ENCODE measurements around the gene IKZF3.
A peak's percentile ranks its signal among the peaks of the same experiment; 100 is the strongest.

The IKZF3 gene

DNA sequence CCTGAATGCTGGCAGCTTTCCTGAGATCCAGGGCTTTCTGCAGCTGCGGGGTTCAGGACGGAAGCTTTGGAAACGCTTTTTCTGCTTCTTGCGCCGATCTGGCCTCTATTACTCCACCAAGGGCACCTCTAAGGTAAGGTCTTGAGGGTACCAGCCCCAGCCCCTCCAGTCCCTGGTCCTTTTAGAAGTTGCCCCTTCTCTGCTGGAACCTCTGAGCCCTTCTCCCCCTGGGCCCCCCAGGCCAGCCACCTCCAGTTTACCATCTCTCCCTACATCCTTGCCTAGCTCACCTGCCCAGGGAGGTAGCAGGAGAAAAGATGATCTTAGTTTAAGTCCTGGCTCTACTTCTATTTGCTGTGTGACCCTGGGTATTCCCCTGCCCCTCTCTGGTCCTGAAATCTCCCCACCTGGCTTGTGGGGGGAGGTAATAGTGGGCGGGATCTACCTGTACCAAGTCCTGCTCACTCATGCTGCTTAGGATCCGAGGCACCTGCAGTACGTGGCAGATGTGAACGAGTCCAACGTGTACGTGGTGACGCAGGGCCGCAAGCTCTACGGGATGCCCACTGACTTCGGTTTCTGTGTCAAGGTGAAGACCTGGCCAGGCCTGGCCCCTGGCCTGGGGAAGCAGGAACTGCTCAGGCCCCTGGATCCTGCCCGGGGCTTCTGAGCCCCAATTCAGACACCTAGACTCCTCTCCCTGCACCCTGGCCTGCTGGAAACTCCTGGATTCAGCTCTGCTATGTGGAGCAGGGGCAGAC, 119.9 kb downstream of the IKZF3 start:
- no peak overlapping the region for H3K4me3 ChIP-seq (ENCODE audit: low read length)
- TF ChIP-seq, protein P1, sequence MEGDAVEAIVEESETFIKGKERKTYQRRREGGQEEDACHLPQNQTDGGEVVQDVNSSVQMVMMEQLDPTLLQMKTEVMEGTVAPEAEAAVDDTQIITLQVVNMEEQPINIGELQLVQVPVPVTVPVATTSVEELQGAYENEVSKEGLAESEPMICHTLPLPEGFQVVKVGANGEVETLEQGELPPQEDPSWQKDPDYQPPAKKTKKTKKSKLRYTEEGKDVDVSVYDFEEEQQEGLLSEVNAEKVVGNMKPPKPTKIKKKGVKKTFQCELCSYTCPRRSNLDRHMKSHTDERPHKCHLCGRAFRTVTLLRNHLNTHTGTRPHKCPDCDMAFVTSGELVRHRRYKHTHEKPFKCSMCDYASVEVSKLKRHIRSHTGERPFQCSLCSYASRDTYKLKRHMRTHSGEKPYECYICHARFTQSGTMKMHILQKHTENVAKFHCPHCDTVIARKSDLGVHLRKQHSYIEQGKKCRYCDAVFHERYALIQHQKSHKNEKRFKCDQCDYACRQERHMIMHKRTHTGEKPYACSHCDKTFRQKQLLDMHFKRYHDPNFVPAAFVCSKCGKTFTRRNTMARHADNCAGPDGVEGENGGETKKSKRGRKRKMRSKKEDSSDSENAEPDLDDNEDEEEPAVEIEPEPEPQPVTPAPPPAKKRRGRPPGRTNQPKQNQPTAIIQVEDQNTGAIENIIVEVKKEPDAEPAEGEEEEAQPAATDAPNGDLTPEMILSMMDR (IDR thresholded peaks at IDR 0.05; ENCODE audit: insufficient read depth, low read depth, low read length, missing control alignments), result no peak
- no peak for DNase-seq (ENCODE audit: low read depth)

DNA sequence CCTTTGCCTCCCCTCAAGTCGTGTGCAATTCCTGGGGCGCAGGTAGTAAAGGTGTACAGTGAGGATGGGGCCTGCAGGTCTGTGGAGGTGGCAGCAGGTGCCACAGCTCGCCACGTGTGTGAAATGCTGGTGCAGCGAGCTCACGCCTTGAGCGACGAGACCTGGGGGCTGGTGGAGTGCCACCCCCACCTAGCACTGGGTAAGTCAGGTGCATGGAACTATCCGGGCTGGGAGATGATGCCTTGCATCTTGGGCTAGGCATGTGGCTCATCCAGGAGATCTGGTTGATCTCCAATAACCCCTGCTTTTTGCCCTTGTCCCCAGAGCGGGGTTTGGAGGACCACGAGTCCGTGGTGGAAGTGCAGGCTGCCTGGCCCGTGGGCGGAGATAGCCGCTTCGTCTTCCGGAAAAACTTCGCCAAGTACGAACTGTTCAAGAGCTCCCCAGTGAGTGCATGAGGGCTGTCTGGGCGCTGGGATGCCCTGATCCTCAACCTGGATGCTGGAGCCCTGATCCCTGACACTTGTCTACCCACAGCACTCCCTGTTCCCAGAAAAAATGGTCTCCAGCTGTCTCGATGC, 121.2 kb downstream of the IKZF3 start:
- no peak for DNase-seq (ENCODE audit: low read depth)
- no peak overlapping the region for H3K4me3 ChIP-seq (ENCODE audit: low read length)
- TF ChIP-seq, protein P1 (IDR thresholded peaks at IDR 0.05; ENCODE audit: insufficient read depth, low read depth, low read length, missing control alignments), result no peak

DNA sequence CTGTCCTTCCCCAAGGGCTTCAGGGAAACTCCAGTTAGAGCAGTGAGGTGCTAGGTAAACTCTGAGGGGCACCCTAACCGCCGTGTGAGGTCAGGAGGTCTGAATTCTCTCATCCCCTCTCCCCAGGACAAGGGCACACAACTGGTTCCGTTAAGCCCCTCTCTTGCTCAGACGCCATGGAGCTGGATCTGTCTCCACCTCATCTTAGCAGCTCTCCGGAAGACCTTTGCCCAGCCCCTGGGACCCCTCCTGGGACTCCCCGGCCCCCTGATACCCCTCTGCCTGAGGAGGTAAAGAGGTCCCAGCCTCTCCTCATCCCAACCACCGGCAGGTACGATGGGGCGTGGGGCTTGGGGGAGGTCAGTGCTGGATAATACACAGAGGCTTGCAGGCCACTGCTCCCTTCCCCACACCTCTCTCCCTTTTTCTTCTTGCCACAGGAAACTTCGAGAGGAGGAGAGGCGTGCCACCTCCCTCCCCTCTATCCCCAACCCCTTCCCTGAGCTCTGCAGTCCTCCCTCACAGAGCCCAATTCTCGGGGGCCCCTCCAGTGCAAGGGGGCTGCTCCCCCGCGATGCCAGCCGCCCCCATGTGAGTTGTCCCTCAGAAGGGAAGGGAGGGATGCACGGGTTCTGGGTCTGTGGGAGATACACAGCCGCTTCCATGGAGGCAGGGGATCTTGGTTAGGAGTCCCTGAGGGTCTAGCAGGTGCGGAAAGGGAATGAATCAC, 121.8 kb downstream of the IKZF3 start:
- H3K4me3 ChIP-seq (ENCODE audit: low read length), result no peak overlapping the region
- DNase-seq (ENCODE audit: low read depth), result no peak
- TF ChIP-seq, protein P1 (IDR thresholded peaks at IDR 0.05; ENCODE audit: insufficient read depth, low read depth, low read length, missing control alignments), result no peak

DNA sequence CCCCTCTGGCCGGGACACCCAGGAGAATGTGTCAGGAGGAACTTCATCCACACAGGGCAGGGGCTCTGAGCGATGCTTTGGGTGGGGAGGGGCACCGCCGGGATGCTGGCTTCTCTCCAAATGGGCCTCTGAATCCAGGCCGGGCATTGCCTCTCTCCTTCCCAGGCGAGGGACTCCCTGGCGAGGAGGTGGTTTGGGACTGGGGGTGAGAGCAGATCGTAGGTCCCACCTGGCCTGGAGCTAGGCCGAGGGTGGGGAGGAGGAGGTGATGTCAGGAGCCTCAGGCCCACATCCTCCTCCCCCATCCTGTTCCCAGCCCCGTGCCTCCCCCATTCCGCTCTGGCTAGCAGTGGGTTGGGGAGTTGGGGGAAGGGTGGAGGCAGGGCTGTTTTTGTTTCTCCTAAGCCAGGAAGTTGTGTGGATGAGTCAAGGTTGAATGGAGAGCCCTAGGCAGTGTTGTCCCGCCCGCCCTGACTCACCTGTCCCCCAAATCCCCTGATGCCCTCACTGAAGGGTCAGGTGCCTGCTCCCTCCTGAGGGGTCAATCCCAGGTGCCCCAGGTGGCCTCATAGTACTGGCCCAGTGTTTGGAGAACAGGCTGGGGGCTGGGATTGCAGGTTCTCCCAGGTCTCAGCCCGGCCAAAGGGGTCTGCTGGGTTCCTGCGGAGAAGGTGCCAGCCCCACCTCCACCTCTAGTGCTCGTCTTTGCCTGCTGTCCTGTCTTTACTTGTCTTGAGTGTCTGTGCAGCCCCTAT, 123.6 kb downstream of the IKZF3 start:
- DNase-seq (ENCODE audit: low read depth), result peak; percentile 96
- TF ChIP-seq, protein P1 (IDR thresholded peaks at IDR 0.05; ENCODE audit: insufficient read depth, low read depth, low read length, missing control alignments), result no peak
- H3K4me3 ChIP-seq (ENCODE audit: low read length), result peak overlapping the region; percentile 89

DNA sequence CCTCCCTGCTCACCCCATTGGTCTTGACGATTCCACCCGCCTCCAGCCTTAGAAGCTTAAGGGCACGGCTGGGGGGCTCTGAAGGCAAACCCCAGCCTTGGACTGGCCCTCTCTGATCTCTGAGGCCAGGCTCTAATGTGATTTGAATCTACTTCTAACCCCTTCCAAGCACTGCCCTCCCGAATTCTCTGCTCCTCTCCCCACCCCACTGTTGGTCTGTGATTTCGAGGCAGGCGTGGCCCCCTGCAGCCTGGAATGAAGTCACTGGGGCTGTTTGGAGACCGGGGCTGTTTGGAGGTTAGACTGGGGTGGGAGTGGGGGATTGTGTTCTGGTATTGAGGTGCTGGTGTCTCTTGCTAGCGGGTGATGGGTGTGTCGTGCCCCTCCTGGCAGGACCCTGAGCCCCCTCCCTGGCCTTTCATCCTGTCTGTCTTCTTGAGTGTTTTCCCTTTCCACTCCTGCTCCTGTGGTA, 124.2 kb downstream of the IKZF3 start:
- peak; percentile 79 for DNase-seq (ENCODE audit: low read depth)
- peak overlapping the region; percentile 89 for H3K4me3 ChIP-seq (ENCODE audit: low read length)
- TF ChIP-seq, protein P1 (IDR thresholded peaks at IDR 0.05; ENCODE audit: insufficient read depth, low read depth, low read length, missing control alignments), result no peak

DNA sequence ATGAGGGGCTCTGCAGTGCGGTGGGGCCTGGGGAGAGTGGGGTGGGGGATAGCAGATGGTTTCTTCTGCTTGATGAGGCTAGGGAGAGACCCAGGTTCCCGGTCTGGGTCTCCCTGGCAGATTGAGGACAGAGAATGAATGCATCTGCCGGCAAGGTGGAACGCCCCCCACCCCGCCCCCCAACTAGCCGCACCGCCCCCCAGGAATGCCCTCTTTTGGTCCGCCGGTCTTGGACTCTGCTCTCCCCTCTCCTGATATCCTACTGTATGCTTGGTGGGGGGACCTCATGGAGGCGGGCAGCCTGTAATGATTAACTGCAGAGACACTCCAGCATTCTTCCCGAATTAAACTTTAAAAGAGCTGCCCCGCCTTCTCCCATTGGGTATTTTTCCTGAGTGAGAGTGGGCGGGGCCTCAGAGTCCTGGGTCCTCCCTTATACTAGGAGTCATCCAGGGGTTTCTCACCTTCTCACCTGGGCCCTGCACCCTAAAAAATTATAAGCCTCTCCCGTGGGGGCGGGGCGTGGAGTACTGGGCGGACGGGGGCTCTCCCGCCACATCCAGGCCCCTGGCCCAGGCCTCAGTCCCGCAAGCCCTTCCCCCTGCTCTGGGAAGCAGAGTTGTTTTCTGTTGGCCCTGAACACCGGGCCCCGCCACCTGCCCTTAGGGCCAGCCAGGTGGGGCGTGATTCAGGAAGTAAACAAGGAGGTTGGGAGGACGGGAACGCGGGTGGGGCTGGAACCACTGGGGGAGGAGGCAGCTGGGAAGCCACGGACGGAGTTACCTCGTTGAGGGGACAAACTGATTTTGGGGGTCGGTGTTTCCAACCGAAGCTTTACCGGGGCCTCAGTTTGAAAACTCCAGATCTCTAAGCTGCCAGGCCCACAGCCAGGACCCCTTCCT, 124.9 kb downstream of the IKZF3 start:
- TF ChIP-seq, protein P1 (IDR thresholded peaks at IDR 0.05; ENCODE audit: insufficient read depth, low read depth, low read length, missing control alignments), result no peak
- DNase-seq (ENCODE audit: low read depth), result peak; percentile 92
- peak overlapping the region; percentile 89 for H3K4me3 ChIP-seq (ENCODE audit: low read length)

All from epithelial cell of esophagus (primary cell).